GM13977 (cell line): ENCODE measurements around the gene NLRC5.

ENCODE experiments used
- DNase-seq: peaks from one replicate; pipeline ENCODE4 v3.0.0; 2012; ENCODE audit warnings: low spot score
- CTCF ChIP-seq: IDR thresholded peaks from 2 replicates; pipeline ENCODE4 v1.5.1; 2012; ENCODE audit warnings: mild to moderate bottlenecking, control low read depth; ENCODE audit not compliant: insufficient read depth; ENCODE audit errors: extremely low read depth, missing control alignments
- in situ Hi-C: fragments of 300-500 bp; cut with MboI; formaldehyde crosslinking; loops from one replicate; pipeline ENCODE4 v1.12.0; 2022; ENCODE audit warnings: low sequenced_read_pairs, low pct_unique_long_range_greater_than_20kb, mixed read lengths, inconsistent platforms; ENCODE audit not compliant: unreplicated experiment

Gene NLRC5

GRCh38 chr16:57100445-57100844 lies 111.1 kb downstream of the NLRC5 start:
- no peak for DNase-seq
- in situ Hi-C loops = no loop called here
- TF ChIP-seq CTCF = no peak

- in situ Hi-C loops = no loop called here
- TF ChIP-seq CTCF = no peak
- no peak for DNase-seq
Measured at GRCh38 chr16:57102888-57103851, 113.8 kb downstream of the NLRC5 start.

- in situ Hi-C loops = no loop called here
- no peak for DNase-seq
- no peak for TF ChIP-seq CTCF
Measured at GRCh38 chr16:57104706-57105105, 115.3 kb downstream of the NLRC5 start.

- in situ Hi-C loops = no loop called here
- no peak for TF ChIP-seq CTCF
Measured at GRCh38 chr16:57105184-57105583, 115.8 kb downstream of the NLRC5 start.

GRCh38 chr16:57106767-57107166 lies 117.4 kb downstream of the NLRC5 start:
- in situ Hi-C loops = no loop called here
- no peak for DNase-seq
- no peak for TF ChIP-seq CTCF

More at GRCh38 chr16:57105184-57105583, 115.8 kb downstream of the NLRC5 start:
- no peak for DNase-seq

- no peak for DNase-seq
- in situ Hi-C loops = no loop called here
- no peak for TF ChIP-seq CTCF
Measured at GRCh38 chr16:57107321-57107922, 118.1 kb downstream of the NLRC5 start.
